NCI-H446 treated with DMSO at 0.1 percent for 48 hours (cell line): ENCODE data around the gene SSC4D.
A peak's percentile ranks its signal among the peaks of the same experiment; 100 is the strongest.
"Not testable (repeated sequence)": the region's sequence is repeated elsewhere in the genome, so short reads cannot be mapped to it uniquely, and the experiment has no call there.

Source experiments
- DNase-seq: peaks from one replicate; lab custom pipeline; 2025; lab: John Stamatoyannopoulos, UW

Gene SSC4D

GRCh38 chr7:76409537-76409936 is at the start of gene SSC4D:
Gene SSC4D, minus strand, starts transcription at chr7:76409697. Its CDS starts 5,258 bp downstream, at chr7:76404439.
- no peak for DNase-seq

- not testable (repeated sequence) for DNase-seq
Observed at GRCh38 chr7:76458504-76458903, 49.0 kb upstream of the SSC4D start.

GRCh38 chr7:76457017-76457416 is 47.5 kb upstream of the SSC4D start:
- not testable (repeated sequence) for DNase-seq

GRCh38 chr7:76445577-76446008 is 36.1 kb upstream of the SSC4D start:
- DNase-seq: peak; percentile 35

GRCh38 chr7:76443846-76444245 is 34.3 kb upstream of the SSC4D start:
- DNase-seq: not testable (repeated sequence)

DNA sequence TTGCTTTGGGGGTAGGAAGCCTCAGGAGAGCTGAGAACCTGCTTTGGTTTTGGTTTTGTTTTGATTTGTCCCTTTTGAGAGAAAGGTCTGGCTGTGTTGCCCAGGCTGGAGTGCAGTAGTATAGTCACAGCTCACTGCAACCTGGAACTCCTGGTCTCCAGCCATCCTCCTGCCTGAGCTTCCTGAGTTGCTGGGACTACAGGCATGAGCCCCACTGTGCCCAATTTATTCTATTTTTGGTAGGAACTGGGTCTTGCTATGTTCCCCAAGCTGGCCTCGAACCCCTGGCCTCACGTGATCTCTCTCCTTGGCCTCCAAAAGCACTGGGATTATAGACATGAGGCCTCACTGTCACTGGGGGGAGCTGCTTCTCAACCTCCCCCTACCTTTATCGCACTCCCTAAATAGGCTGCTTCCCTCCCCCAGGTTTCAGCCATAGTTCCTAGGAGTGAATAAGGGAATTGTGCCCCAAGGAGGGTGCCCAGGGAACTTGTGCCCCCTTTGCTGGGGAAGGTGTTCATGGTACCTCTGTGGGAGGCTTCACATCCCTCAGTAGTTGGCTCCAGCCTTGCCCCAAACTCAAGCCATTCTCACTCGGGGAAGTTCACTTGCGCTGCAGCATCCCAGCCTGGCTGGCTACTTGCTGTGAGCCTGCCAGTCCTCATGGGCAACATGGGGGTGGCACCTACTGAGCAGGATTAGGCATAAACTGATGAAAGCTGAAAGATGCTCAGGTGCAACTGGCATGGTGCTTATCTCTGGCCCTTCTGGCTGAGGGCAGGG is 33.4 kb upstream of the SSC4D start:
- DNase-seq: not testable (repeated sequence)

DNA sequence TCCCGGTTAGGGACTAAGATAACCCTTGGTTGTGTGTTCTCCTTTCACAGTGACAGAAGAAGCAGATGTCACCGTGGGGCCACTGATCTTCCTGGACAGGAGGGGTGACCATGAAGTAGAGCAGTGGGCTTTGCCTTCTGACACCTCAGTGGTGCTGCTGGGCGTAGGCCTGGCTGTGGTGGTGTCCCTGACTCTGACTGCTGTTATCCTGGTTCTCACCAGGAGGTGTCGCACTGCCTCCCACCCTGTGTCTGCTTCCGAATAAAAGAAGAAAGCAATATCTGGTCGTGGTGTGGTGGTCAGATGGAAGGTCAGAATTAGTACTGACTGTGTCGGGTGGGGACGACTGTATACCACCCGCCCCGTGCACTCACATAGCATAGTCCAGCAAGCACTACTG is 32.3 kb upstream of the SSC4D start:
- DNase-seq: not testable (repeated sequence)

GRCh38 chr7:76440404-76440803 is 30.9 kb upstream of the SSC4D start:
- DNase-seq: not testable (repeated sequence)

DNA sequence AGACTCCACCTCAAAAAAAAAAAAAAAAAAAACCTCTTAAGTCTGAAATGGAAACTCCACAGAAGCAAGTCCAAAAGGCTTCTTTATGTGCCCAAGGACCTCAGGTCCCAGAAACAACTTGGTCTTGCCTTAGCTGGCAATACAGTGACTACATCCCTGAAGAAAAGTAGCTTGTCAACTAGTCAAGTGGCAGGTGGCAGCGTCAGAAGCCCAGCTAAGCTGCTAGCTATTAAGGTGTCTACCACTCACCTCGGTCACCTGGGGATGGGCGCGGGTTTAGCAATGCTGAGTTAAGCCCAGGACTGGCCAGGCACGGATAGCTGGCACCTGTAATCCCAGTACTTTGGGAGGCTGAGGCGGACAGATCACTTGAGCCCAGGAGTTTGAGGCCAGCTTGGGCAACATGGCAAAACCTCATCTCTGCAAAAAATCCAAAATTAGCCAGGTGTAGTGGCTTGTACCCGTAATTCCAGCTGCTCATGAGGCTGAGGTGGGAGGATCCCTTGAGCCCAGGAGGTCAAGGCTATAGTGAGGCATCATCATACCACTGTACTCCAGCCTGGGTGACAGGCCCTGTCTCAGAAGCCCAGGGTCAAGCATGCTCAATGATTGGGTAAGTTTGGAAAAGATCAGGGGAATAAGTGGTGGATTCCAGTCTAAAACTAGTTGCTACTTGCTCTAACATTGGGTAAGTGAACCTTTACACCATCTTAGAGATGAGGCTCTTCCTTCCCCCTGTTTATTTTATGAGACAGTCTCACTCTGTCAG is 29.8 kb upstream of the SSC4D start:
- DNase-seq: not testable (repeated sequence)

- DNase-seq: not testable (repeated sequence)
Observed at GRCh38 chr7:76437873-76438272, 28.4 kb upstream of the SSC4D start.

- DNase-seq: no peak
Observed at GRCh38 chr7:76430836-76431235, 21.3 kb upstream of the SSC4D start.

GRCh38 chr7:76430211-76430610 is 20.7 kb upstream of the SSC4D start:
- DNase-seq: no peak

GRCh38 chr7:76428868-76429805 is 19.6 kb upstream of the SSC4D start:
- DNase-seq: no peak

DNA sequence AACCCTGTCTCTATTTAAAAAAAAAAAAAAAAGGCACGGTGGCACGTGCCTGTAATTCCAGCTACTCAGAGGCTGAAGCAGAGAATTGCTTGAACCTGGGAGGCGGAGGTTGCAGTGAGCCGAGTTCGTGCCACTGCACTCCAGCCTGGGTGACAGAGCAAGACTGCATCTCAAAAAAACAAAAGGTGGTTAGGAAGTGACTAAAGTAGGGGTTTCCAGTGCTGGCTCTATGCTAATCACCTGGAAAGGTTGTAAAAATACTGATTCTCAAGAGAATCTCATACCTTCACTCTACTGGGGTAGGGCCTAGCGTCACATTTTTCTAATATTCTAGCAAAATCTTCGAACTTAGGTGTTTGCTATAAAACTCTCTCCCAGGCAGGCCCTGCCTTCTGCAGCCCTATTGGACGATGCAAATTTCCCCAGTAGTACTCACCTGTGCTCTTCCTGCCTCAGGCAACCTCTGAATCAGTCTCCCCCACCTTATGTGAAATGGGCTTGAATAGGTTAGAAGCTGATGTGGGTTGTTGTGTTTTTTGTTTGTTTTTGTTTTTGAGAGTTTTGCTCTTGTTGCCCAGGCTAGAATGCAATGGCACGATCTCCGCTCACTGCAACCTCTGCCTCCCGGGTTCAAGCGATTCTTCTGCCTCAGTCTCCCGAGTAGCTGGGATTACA is 18.8 kb upstream of the SSC4D start:
- no peak for DNase-seq

DNA sequence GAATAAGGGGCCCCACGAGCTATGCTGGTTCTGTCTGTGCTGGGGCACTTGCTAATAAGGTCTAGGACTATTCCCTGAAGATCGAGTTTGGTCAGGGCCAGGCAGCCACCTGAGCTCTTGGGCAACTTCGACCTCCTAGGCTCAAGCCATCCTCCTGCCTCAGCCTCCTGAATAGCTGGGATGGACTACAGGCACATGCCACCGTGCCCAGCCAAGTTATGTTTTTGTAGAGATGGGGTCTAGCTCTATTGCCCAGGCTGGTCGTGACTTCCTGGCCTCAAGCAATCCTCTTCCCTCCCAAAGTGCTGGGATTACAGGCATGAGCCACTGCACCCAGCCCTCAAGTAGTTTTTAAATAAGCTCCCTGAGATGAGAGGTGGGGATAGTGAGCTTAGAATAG is 18.1 kb upstream of the SSC4D start:
- no peak for DNase-seq

GRCh38 chr7:76426246-76426645 is 16.7 kb upstream of the SSC4D start:
- DNase-seq: no peak

DNA sequence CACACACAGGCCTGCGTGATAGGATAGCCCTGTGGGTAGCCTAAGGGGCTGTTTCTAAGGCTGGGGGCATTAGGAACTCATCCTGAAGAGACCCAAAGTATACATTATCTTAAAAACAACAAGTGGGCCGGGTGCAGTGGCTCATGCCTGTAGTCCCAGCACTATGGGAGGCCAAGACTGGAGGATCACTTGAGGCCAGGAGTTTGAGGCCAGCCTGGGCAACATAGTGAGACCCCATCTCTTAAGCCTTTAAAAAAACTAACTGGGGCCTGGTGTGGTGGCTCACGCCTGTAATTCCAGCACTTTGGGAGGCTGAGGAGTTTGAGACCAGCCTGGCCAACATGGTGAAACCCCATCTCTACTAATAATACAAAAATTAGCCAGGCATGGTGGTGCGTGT is 16.1 kb upstream of the SSC4D start:
- not testable (repeated sequence) for DNase-seq

DNA sequence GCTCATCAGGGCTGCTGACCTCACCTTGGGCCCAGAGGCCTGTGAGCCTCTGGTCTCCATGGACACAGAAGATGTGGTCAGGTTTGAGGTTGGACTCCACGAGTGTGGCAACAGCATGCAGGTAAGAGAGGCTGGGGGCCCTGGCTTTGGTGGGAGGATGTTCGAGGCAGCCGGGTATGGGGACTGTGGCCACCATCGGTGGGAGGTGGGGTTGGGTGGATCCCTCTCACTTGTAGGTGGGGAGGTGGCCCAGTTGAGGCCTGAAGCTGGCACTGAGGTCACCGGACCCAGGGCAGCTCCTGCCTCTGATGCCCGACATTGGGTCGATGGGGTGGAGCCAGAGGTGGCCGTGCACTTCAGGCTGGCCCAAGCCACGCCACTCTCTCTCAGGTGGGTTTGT is 15.7 kb upstream of the SSC4D start:
- DNase-seq: no peak

- no peak for DNase-seq
Observed at GRCh38 chr7:76424413-76425111, 15.1 kb upstream of the SSC4D start, which contains the start of gene ZP3. Gene ZP3, plus strand, starts transcription at chr7:76424950. Its CDS starts 15 bp downstream, at chr7:76424965.

GRCh38 chr7:76423666-76424412 is 14.3 kb upstream of the SSC4D start:
- DNase-seq: no peak
